Fibroblast of villous mesenchyme (primary cell): Measurements from ENCODE around the gene ADRA2B. TPM values are rescaled to one million over a fixed set of nuclear protein-coding genes. Genes with fewer than 3 reads are reported as not detected.

ENCODE experiments used
- DNase-seq: peaks from one replicate; pipeline ENCODE4 v3.0.0-alpha.2; 2010; ENCODE audit warnings: low read depth
- H3K4me3 ChIP-seq: 2 replicates; pipeline ENCODE4 v1.5.1; 2011; ENCODE audit warnings: low read depth, mild to moderate bottlenecking, low read length
- CTCF ChIP-seq: IDR thresholded peaks from 2 replicates; pipeline ENCODE4 v1.5.1; 2012; ENCODE audit warnings: low read depth, mild to moderate bottlenecking, low read length; ENCODE audit not compliant: insufficient read depth
- total RNA-seq: library from RNA; depleted of rRNA; stranded (reverse); fragments of >200 nt; gene quantifications from 2 replicates; pipeline ENCODE4 v1.2.3, GENCODE V29; 2012

ADRA2B gene
- total RNA-seq, 1 donor = not detected

GRCh38 chr2:96153291-96153713, 36.9 kb upstream of the ADRA2B start:
- TF ChIP-seq CTCF = no peak
- no peak for DNase-seq
- H3K4me3 ChIP-seq = no peak overlapping the region

GRCh38 chr2:96152304-96153161, 36.2 kb upstream of the ADRA2B start:
- DNase-seq = no peak
- no peak for TF ChIP-seq CTCF

DNA sequence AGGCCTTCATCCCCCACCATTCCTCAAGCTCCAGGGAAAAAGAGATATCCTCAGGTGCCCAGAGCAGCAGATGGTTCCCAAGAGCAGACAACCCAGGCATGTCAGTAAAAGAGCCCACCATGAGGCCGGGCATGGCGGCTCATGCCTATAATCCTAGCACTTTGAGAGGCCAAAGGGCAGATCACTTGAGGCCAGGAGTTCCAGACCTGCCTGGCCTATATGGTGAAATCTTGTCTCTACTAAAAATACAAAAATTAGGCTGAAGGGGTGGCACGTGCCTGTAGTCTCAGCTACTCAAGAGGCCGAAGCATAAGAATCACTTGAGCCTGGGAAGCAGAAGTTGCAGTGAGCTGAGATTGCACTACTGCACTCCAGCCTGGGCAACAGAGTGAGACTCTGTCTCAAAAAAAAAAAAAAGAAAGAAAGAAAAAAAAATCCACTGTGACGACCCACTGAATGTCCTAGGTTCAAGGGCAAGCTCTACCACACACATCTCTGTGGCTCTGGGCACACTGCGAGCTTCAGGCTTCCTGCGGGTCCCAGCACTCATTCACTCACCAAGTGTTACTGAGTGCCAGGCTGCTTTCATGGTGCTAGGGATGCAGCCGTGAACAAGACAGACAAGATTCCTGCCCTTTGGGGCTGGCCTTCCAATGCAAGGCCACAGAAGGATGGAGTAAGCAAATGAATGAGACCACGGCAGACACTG, 35.4 kb upstream of the ADRA2B start:
- no peak for TF ChIP-seq CTCF
- no peak overlapping the region for H3K4me3 ChIP-seq
- no peak for DNase-seq

More at GRCh38 chr2:96152304-96153161, 36.2 kb upstream of the ADRA2B start:
- no peak overlapping the region for H3K4me3 ChIP-seq

DNA sequence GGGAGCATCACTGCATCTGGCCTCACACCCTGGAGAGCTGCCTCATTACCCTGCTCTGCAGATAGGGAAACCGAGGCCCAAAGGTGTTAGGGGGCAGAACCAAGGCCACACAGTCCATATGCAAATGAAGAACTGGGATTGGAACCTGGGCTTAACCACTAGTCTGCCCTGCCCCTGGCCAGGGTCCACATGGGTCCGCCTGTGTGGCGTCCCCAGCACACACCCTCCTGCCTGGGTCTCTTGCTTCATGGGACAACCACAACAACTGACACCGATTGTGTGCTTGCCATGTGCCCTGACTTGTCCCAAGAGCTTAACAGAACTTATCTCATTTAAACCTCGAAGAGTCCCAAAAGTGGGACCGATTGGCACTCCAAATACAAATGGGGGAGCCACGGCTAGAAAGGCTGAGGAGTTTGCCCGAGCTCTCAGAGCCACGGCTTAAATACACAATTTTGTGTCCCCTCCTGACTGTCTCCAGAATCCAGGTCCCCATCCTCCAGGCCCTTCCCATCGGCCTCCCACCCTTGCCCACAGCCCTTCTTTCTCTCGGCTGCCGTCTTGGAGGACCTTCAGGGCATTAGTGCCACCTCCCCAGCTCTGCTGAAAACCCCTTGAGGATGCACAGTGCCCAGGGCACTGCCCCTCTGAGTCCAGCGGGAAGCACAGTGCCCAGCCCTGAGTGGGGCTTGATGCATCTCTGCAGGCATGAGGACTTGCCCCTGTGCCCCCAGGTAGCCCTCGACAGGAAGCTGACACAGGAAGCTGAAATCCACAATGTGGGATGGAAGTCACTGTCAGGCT, 34.6 kb upstream of the ADRA2B start:
- no peak for DNase-seq
- TF ChIP-seq CTCF = no peak
- H3K4me3 ChIP-seq = no peak overlapping the region

DNA sequence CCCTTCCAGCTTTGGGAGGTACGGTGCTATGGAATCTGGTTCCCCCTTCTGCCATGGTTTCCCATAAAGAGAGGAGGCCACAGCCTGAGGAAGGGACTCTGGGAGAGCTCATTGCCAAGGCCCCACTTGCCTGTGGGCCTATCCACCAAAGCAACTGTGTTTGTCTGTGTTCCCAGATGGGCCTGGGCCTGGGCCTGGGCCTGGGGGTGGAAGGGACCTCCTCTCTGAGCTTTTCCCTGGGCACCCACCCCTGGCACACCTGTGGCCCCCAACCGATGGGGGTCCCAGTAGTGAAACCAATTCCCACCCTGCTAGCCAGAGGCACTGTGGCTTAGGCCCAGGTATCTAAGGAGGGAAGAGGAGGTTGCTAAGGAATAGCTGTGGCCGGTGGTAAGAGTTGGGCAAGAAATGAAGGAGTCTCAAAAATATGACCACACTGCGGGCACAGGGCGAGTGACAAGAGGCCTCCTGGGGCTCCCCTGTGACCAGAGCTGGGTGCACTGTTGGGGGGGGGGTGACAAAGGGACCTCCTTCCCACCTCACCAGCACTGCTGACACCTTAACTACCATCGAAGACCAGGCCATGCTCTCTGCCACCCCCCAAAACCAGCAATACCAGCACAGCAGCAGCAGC, 33.8 kb upstream of the ADRA2B start:
- no peak for TF ChIP-seq CTCF
- no peak overlapping the region for H3K4me3 ChIP-seq
- no peak for DNase-seq
